Measurements from ENCODE around the gene KISS1R.
A peak's percentile ranks its signal among the peaks of the same experiment; 100 is the strongest.

KISS1R gene

GRCh38 chr19:938233-938923 is 21.2 kb downstream of the KISS1R start:
- DNase-seq (ENCODE audit: low read depth in 2 of 2): no peak

DNA sequence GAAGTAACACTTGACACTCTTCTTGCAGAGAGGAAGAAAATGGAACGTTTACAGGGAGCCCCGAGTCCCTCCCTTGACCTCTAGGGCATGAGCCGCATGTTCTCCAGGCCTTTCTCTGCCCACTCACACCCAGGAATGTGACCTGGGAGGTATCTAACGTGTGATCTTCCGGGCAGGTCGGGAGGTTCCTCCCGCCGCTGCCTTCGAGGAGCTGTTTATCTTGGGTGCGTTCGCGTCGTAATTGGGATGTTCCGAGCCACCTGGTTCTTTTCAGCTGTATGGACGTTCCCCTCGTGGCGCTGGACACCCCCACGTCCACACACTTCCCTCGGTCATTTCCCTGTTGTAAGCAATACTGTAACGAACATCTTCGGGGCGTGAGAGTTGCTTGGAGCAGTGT is 22.3 kb downstream of the KISS1R start:
- DNase-seq (ENCODE audit: low read depth in 2 of 2): no peak

GRCh38 chr19:939922-940321 is 22.8 kb downstream of the KISS1R start:
- no peak for DNase-seq (ENCODE audit: low read depth in 2 of 2)

GRCh38 chr19:940591-941291 is 23.6 kb downstream of the KISS1R start:
- peak; percentile 39 to 49 for DNase-seq (ENCODE audit: low read depth in 2 of 2)

DNA sequence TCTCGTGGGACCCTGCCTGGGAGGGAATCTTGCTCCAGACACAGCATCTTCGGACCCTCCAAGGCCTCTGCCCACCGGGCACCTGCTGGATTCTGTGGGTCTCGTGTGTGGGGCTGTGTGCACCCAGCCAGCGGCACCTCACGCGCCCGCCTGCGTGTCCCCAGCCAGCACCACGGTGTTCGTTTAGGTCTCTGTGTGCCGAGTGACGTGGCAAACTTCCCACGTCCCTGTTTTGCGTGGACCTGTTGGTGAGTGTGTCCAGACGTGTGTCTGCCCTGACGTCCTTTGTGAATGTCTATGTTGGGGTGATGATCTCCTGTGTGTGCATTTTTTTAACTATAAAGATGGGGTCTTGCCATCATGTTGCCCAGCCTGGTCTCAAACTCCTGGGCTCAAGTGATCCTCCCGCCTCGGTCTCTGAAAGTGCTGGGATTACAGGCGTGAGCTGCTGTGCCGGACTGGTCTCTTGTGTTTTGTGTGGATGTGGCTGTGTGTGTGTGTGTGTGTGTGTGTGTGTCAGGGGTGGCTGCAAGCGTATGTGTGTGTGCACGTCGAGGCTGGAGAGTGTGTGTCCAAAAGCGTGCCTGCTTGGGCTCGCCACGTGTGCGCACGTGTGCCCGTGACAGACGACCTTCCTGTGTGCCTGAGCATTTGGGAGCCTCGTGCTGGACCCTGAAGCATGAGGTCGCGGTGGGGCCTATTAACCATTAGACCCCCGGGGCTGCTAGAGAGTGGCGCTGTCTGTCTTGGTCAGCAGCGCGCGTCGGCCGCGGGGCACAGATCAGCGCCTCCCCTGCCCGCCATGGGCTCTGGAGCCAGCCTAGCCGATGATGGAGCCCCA is 24.4 kb downstream of the KISS1R start:
- DNase-seq (ENCODE audit: low read depth in 2 of 2): no peak

- DNase-seq (ENCODE audit: low read depth in 2 of 2): no peak
These were observed 25.1 kb downstream of the KISS1R start for GRCh38 chr19:942133-942645.

GRCh38 chr19:943551-944170 is 26.5 kb downstream of the KISS1R start:
- no peak for DNase-seq (ENCODE audit: low read depth in 2 of 2)

- no peak for DNase-seq (ENCODE audit: low read depth in 2 of 2)
These were observed 27.0 kb downstream of the KISS1R start for GRCh38 chr19:944171-944567.

DNA sequence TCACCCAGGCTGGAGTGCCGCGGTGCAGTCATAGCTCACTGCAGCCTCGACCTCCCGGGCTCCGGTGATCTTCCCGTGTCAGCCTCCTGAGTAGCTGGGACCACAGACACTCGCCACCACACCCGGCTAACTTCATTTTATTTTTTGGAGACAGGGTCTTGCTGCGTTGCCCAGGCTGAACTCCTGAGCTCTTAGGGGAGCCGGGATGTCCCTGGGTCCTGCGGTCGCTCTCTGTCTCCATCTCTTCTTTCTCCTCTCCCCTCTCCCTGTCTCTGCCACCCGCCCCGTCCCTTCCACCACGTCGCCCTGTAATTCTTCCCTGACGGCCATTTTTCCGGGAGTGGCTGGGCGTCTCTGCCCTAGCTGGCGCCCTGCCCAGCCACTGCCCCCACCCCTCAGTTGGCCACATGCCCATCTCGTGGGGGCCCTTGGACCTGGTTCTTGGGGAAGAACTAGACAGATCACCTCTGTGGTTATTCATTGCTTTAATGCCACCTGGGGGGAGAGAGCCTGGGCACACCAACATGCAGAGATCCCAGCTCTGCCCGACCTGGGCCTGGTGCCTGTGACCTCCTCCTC is 27.6 kb downstream of the KISS1R start:
- DNase-seq (ENCODE audit: low read depth in 2 of 2): no peak

DNA sequence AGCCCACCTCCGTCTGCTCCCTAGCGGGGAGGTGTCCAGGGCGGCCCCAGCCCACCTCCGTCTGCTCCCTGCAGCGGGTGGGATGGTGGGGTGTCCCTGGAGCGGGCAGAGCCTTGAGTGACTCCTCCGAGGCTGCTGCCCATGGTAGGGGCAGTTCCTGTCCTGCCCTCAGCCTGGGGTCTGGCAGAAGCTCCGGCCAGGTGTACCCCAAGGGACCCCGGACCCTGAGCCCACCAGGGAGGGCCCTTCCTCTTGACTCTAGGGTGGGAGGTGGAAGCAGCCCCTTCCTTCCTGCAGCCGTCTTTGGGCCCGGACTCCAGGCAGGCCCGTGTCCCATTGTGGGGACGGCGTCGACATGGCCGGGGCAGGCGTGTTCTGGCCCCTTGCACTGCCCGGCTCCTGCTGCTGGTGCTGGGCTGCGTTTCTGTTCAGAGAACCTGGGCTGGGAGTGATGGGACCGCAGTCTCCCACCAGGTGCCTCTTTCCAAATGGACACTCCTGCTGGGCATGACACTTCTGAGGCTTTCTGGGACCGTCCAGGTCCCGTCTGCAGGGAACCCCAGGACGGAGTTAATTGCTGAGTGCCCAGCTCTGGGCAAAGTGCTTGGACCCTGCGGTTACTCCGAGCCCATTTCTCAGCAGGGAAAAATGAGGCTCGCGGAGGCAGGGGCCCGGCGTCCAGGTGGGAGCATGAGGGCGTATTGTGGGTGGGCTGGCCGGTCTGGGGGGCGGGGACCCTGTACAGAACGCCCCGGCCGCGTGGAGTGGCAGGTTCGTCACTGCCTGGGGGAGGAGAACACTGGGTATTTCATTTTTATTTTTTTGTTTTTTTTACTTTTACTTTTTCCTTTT is 28.5 kb downstream of the KISS1R start:
- no peak for DNase-seq (ENCODE audit: low read depth in 2 of 2)

DNA sequence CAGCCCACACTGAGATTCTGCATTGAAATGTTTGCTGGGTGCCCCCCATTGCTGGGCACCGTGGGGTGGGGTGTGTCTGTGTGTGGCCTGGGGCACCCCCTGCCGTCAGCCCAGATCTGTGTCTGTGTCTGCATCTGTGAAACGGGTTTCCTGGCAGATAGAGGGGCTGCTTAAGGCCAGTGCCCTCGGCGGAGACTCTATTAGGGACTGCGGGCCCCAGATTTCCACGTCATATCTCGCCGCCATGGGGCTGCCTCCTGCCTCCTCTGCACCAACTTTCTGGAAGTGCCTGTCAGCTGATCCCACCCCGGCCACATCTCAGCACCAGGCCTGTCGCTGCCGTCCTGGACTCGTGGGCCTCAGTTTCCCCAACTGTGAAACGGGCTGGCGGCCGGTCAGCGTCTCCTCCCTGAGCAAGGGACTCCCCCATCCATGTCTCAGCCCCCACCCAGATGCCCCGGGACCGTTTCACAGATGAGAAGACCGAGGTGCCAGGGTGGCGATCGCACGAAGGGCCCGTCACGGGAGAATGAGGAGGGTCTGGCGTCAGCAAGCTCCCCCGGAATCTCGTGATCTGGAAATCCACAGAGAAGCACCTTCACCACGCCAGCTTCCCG is 30.1 kb downstream of the KISS1R start:
- DNase-seq (ENCODE audit: low read depth in 2 of 2): no peak

GRCh38 chr19:947707-948539 is 30.8 kb downstream of the KISS1R start:
- no peak for DNase-seq (ENCODE audit: low read depth in 2 of 2)

- no peak for DNase-seq (ENCODE audit: low read depth in 2 of 2)
These were observed 31.8 kb downstream of the KISS1R start for GRCh38 chr19:948842-949496.

DNA sequence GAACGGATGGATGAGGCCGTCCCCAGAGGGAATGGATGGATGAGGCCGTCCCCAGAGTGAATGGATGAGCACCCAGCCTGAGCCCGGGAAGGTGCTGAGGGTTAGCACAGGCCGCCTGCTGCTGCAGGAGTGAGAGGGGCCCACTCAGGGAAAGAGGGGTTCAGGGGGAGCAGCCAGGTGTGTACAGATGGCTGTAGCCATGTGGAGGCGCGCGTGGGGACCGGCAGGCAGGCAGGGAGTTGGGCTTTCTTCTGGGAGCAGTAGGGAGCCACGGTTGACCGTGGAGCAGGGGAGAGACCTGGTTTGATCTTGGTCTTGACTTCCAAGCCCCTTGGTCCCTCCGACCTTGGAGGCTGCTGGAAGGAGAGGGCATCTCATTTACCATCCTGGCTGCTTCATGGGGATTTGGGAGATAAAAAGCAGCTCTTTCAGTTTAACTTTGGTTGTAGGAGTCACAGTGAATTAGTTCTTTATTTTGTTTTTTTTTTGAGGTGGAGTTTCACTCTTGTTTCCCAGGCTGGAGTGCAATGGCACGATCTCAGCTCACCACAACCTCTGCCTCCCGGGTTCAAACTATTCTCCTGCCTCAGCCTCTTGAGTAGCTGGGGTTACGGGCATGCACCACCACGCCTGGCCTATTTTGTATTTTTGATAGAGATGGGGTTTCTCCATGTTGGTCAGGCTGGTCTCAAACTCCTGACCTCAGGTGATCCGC is 33.4 kb downstream of the KISS1R start:
- DNase-seq (ENCODE audit: low read depth in 2 of 2): no peak

DNA sequence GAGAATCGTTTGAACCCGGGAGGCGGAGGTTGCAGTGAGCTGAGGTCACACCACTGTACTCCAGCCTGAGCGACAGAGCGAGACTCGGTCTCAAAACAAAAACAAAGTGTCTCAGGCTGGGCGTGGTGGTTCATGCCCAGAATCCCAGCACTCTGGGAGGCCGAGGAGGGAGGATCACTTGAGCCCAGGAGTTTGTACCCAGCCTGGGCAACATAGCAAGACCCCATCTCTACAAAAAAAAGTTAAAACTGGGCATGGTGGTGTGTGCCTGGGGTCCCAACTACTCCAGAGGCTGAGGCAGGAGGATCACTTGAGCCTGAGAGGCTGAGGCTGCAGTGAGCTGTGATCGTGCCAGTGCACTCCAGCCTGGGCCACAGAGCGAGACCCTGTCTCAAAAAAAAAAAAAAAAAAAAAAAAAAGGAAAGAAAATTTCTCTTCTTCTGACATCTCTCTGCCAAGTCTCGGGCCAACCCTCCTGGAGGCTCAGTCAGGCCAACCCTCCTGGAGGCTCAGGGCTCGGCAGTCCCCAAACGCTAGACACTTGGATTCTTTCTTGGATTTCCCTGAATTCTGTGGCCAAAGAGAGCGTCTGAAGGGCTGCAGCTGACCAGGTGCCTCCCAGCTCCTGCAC is 35.0 kb downstream of the KISS1R start:
- DNase-seq (ENCODE audit: low read depth in 2 of 2): no peak

GRCh38 chr19:952680-953444 is 35.7 kb downstream of the KISS1R start:
- DNase-seq (ENCODE audit: low read depth in 2 of 2): no peak

Data from stimulated activated CD8-positive, alpha-beta memory T cell treated with anti-CD3 and anti-CD28 coated beads, Interleukin-2, amount 100 ng/mL, for 1 hour (primary cell).